GM21528 (cell line): ENCODE data around the gene LCE1B.

Experiments used
- ATAC-seq: cut with Tn5 transposase; IDR thresholded peaks from one replicate; pipeline ENCODE4 v1.9.1; 2021; ENCODE audit warnings: mild to moderate bottlenecking, moderate library complexity; ENCODE audit not compliant: unreplicated experiment, low FRiP score

The LCE1B gene

GRCh38 chr1:152811671-152812070, at the start of gene LCE1B:
TSS of gene LCE1B (plus strand) at chr1:152811971. CDS start at chr1:152812447, 476 bp downstream.
- ATAC-seq: no peak

- ATAC-seq: no peak
These were observed 42.8 kb upstream of the LCE1B start for GRCh38 chr1:152768847-152769533.

- ATAC-seq: no peak
These were observed 41.4 kb upstream of the LCE1B start for GRCh38 chr1:152770411-152770810.

GRCh38 chr1:152774875-152775274, 36.9 kb upstream of the LCE1B start, which contains the start of gene LCE1F:
TSS of gene LCE1F (plus strand) at chr1:152775140. CDS start at chr1:152776372, 1,232 bp downstream.
- no peak for ATAC-seq

- ATAC-seq: no peak
These were observed 35.4 kb upstream of the LCE1B start for GRCh38 chr1:152776361-152776760.

- ATAC-seq: no peak
These were observed 34.1 kb upstream of the LCE1B start for GRCh38 chr1:152777510-152778137.

GRCh38 chr1:152783095-152783494, 28.7 kb upstream of the LCE1B start:
- ATAC-seq: no peak

- no peak for ATAC-seq
These were observed 25.7 kb upstream of the LCE1B start, which contains the start of gene LCE1E for GRCh38 chr1:152786077-152786476. TSS of gene LCE1E (plus strand) at chr1:152786257. CDS start at chr1:152787300, 1,043 bp downstream.

GRCh38 chr1:152795686-152796085, 16.1 kb upstream of the LCE1B start:
- no peak for ATAC-seq

GRCh38 chr1:152796421-152796820, 15.3 kb upstream of the LCE1B start, which contains the start of gene LCE1D:
TSS of gene LCE1D (plus strand) at chr1:152796721. CDS start at chr1:152797795, 1,074 bp downstream.
- no peak for ATAC-seq

- ATAC-seq: no peak
These were observed 10.4 kb upstream of the LCE1B start for GRCh38 chr1:152801333-152801732.

GRCh38 chr1:152806576-152806975, 5.2 kb upstream of the LCE1B start, which contains the start of gene LCE1C:
TSS of gene LCE1C (minus strand) at chr1:152806651. CDS start at chr1:152805478, 1,173 bp downstream.
- no peak for ATAC-seq

- no peak for ATAC-seq
These were observed 721 bp upstream of the LCE1B start for GRCh38 chr1:152811050-152811449.

GRCh38 chr1:152817309-152817708, 5.5 kb downstream of the LCE1B start:
- ATAC-seq: no peak

- no peak for ATAC-seq
These were observed 11.5 kb downstream of the LCE1B start for GRCh38 chr1:152823294-152823693.

- ATAC-seq: no peak
These were observed 13.2 kb downstream of the LCE1B start for GRCh38 chr1:152824964-152825363.

GRCh38 chr1:152827173-152827572, 15.4 kb downstream of the LCE1B start, which contains the start of gene LCE1A:
TSS of gene LCE1A (plus strand) at chr1:152827473. CDS start at chr1:152827473, 0 bp downstream.
- no peak for ATAC-seq

GRCh38 chr1:152836870-152837269, 25.1 kb downstream of the LCE1B start:
- no peak for ATAC-seq

GRCh38 chr1:152842556-152842955, 30.8 kb downstream of the LCE1B start, which contains the start of gene LCE6A:
TSS of gene LCE6A (plus strand) at chr1:152842856. CDS start at chr1:152843521, 665 bp downstream.
- ATAC-seq: no peak

GRCh38 chr1:152855661-152856060, 43.9 kb downstream of the LCE1B start:
- no peak for ATAC-seq

- ATAC-seq: no peak
These were observed 46.3 kb downstream of the LCE1B start for GRCh38 chr1:152858062-152858461.
